ENCODE results near the gene STING1.

GRCh38 chr5:139494832-139495231 lies 12.3 kb upstream of the STING1 start:
- TF ChIP-seq CTCF (IDR thresholded peaks at IDR 0.05; ENCODE audit: control extremely low read depth in 1 of 3, insufficient read depth in 1 of 3, low read depth in 1 of 3, low read length in 3 of 3) (no peak), KDM5A (IDR thresholded peaks at IDR 0.05; ENCODE audit: low read length) (no peak), TAF1 (IDR thresholded peaks at IDR 0.05; ENCODE audit: low read depth, low read length) (no peak), EZH2 (IDR thresholded peaks at IDR 0.05; ENCODE audit: low read depth, low read length, severe bottlenecking) (no peak), POLR2A (IDR thresholded peaks at IDR 0.05; ENCODE audit: control extremely low read depth in 1 of 2, low read depth in 2 of 2, low read length in 2 of 2) (no peak), GTF2F1 (IDR thresholded peaks at IDR 0.05; ENCODE audit: borderline replicate concordance, low read depth, low read length) (no peak), SAP30 (IDR thresholded peaks at IDR 0.05; ENCODE audit: insufficient read depth, insufficient replicate concordance, low read length) (no peak), CREB1 (IDR thresholded peaks at IDR 0.05) (no peak), SIN3A (conservative IDR thresholded peaks at IDR 0.05 in 1 of 2, IDR thresholded peaks at IDR 0.05 in 1 of 2; ENCODE audit: low read depth in 1 of 2, low read length in 2 of 2) (no peak), EP300 (IDR thresholded peaks at IDR 0.05; ENCODE audit: borderline replicate concordance in 1 of 2, low read depth in 2 of 2, low read length in 2 of 2) (no peak), SP2 (IDR thresholded peaks at IDR 0.05; ENCODE audit: low read length) (no peak)
